Osteoblast (primary cell): ENCODE results near the gene XXYLT1. TPM values are rescaled to one million over a fixed set of nuclear protein-coding genes. Genes with fewer than 3 reads are reported as not detected.

Experiments
- DNase-seq: peaks from one replicate; pipeline ENCODE4 v3.0.0; 2011; ENCODE audit warnings: low spot score, mixed read lengths; ENCODE audit not compliant: insufficient read length; ENCODE audit errors: missing footprints
- H2AFZ ChIP-seq: 2 replicates; pipeline ENCODE4 v1.6.0; 2011; ENCODE audit warnings: mild to moderate bottlenecking, low read length
- H3K27ac ChIP-seq: 2 replicates; pipeline ENCODE4 v1.5.1; 2011; ENCODE audit warnings: mild to moderate bottlenecking, low read depth, low read length, moderate library complexity
- H3K27me3 ChIP-seq: 2 replicates; pipeline ENCODE4 v1.6.0; 2012; ENCODE audit warnings: mild to moderate bottlenecking, control low read depth, inconsistent platforms, low read length, moderate library complexity; ENCODE audit not compliant: insufficient read depth
- H3K36me3 ChIP-seq: 2 replicates; pipeline ENCODE4 v1.5.1; 2011; ENCODE audit warnings: mild to moderate bottlenecking, low read length, control low read depth, moderate library complexity; ENCODE audit not compliant: insufficient read depth
- H3K4me1 ChIP-seq: 2 replicates; pipeline ENCODE4 v1.5.1; 2011; ENCODE audit warnings: mild to moderate bottlenecking, low read length, control low read depth, moderate library complexity; ENCODE audit not compliant: insufficient read depth
- H3K4me2 ChIP-seq: 2 replicates; pipeline ENCODE4 v1.6.0; 2011; ENCODE audit warnings: mild to moderate bottlenecking, low read length; ENCODE audit not compliant: insufficient read depth
- H3K4me3 ChIP-seq: fragments of 200-600 bp; sonication (generic); 3 replicates; pipeline ENCODE4 v1.5.1; 2012; ENCODE audit warnings: mild to moderate bottlenecking, low read length, inconsistent platforms; ENCODE audit not compliant: insufficient read depth
- H3K79me2 ChIP-seq: 2 replicates; pipeline ENCODE4 v1.6.0; 2012; ENCODE audit warnings: mild to moderate bottlenecking, low read length, control low read depth, inconsistent platforms; ENCODE audit not compliant: insufficient read depth
- H3K9me3 ChIP-seq: 2 replicates; pipeline ENCODE4 v1.5.1; 2011; ENCODE audit warnings: low read depth, low read length, control low read depth
- H4K20me1 ChIP-seq: 2 replicates; pipeline ENCODE4 v1.6.0; 2012; ENCODE audit warnings: mild to moderate bottlenecking, low read length, control low read depth; ENCODE audit not compliant: insufficient read depth
- total RNA-seq: library from RNA; depleted of rRNA; stranded (reverse); fragments of >200 nt; gene quantifications from 2 replicates; pipeline ENCODE4 v1.2.3, GENCODE V29; 2012
- TF ChIP-seq, protein P1 (sequence below): IDR thresholded peaks from 2 replicates; pipeline ENCODE4 v1.5.1; 2011; ENCODE audit warnings: mild to moderate bottlenecking, low read depth, low read length, moderate library complexity; ENCODE audit errors: extremely low read depth

The XXYLT1 gene
- total RNA-seq, 1 donor, result 28.2 TPM

- H4K20me1 ChIP-seq, result no peaks in the 10 kb centered on the region
Measured at GRCh38 chr3:195082811-195083210, 188.1 kb downstream of the XXYLT1 start.

DNA sequence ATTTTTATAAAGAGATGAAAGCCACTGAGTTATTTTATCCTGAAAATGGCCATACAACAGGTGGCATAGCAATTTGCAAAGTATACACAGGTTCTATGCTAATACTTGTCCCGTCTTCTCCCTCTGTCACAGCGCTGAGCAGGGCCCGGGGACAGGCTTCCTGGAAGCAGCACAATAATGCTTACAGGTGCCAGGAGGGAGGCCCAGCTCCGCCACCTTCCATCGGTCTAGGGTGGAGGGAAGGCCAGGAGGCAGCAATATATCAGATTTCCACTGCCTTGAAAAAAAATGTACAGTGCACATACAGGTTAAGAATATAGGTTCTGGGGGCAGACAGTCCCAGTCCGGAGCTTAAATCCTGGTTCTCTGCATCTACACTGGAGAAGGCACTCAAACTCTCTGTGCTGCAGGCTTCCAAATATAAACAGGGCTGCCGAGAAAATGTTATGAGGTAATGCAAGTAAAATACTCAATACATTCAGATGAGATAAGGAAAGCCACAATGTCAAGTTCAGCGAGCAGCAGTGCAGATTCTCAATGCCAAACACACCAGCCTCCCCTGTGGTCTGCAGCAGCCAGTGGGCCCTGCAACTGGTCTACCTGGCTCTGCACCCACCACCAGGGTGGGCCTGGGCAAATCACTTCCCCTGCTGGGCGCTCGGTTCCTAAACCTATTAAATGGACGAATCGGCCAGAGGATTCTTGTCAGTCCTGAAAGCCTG, 189.6 kb downstream of the XXYLT1 start:
- no peak for DNase-seq
- peaks cover 3% of the 10 kb centered on the region for H4K20me1 ChIP-seq
- no peaks in the 10 kb centered on the region for H3K9me3 ChIP-seq
- no peak overlapping the region for H3K4me2 ChIP-seq
- no peak overlapping the region for H3K27ac ChIP-seq
- no peak overlapping the region for H3K4me3 ChIP-seq
- H3K27me3 ChIP-seq, result no peaks in the 10 kb centered on the region
- TF ChIP-seq, protein P1, sequence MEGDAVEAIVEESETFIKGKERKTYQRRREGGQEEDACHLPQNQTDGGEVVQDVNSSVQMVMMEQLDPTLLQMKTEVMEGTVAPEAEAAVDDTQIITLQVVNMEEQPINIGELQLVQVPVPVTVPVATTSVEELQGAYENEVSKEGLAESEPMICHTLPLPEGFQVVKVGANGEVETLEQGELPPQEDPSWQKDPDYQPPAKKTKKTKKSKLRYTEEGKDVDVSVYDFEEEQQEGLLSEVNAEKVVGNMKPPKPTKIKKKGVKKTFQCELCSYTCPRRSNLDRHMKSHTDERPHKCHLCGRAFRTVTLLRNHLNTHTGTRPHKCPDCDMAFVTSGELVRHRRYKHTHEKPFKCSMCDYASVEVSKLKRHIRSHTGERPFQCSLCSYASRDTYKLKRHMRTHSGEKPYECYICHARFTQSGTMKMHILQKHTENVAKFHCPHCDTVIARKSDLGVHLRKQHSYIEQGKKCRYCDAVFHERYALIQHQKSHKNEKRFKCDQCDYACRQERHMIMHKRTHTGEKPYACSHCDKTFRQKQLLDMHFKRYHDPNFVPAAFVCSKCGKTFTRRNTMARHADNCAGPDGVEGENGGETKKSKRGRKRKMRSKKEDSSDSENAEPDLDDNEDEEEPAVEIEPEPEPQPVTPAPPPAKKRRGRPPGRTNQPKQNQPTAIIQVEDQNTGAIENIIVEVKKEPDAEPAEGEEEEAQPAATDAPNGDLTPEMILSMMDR, result no peak
- H3K36me3 ChIP-seq, result no peaks in the 10 kb centered on the region
- no peak overlapping the region for H2AFZ ChIP-seq
- H3K4me1 ChIP-seq, result no peaks in the 10 kb centered on the region
- no peaks in the 10 kb centered on the region for H3K79me2 ChIP-seq

More at GRCh38 chr3:195082811-195083210, 188.1 kb downstream of the XXYLT1 start:
- DNase-seq, result no peak
- no peaks in the 10 kb centered on the region for H3K4me1 ChIP-seq
- no peak overlapping the region for H2AFZ ChIP-seq
- H3K4me3 ChIP-seq, result no peak overlapping the region
- TF ChIP-seq, protein P1, result no peak
- no peaks in the 10 kb centered on the region for H3K9me3 ChIP-seq
- no peaks in the 10 kb centered on the region for H3K36me3 ChIP-seq
- H3K79me2 ChIP-seq, result no peaks in the 10 kb centered on the region
- no peaks in the 10 kb centered on the region for H3K27me3 ChIP-seq
- H3K4me2 ChIP-seq, result no peak overlapping the region
- no peak overlapping the region for H3K27ac ChIP-seq

DNA sequence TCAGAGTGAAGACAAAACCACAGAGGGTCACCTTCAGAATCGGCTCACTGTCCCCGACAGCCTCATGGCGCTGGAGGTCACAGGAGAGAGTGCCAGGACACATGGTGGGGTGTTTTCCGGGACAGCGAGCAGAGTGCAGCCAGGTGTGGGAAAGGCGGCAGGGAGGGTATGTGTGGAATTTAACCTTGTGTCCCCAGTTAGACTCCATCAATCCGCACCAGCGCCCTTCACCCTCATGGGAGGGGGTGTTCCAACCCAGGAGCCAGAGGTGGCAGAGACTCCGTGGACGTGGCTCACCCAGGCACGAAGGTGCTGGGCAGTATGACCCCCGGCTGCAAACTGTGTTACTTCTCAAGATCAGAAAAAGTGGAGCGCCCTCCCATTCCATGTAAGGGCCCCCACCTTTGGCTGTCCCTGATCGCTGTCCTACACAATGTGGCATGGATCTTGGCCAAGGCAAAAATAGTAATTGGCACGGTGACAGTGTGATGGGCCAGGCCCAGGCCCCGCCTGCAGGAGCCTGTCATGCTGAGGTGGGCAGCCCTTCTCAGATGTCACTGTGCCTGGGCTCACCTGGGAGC, 190.3 kb downstream of the XXYLT1 start:
- H3K27me3 ChIP-seq, result no peaks in the 10 kb centered on the region
- H3K36me3 ChIP-seq, result no peaks in the 10 kb centered on the region
- no peaks in the 10 kb centered on the region for H3K9me3 ChIP-seq
- H3K4me2 ChIP-seq, result no peak overlapping the region
- no peak for DNase-seq
- TF ChIP-seq, protein P1, result no peak
- H3K27ac ChIP-seq, result no peak overlapping the region
- H3K4me3 ChIP-seq, result no peak overlapping the region
- H4K20me1 ChIP-seq, result peaks cover 5% of the 10 kb centered on the region
- no peak overlapping the region for H2AFZ ChIP-seq
- H3K79me2 ChIP-seq, result no peaks in the 10 kb centered on the region
- no peaks in the 10 kb centered on the region for H3K4me1 ChIP-seq

- H3K4me1 ChIP-seq, result no peaks in the 10 kb centered on the region
- no peaks in the 10 kb centered on the region for H3K36me3 ChIP-seq
- no peak overlapping the region for H3K4me2 ChIP-seq
- peaks cover 6% of the 10 kb centered on the region for H4K20me1 ChIP-seq
- H2AFZ ChIP-seq, result no peak overlapping the region
- TF ChIP-seq, protein P1, result no peak
- H3K27ac ChIP-seq, result no peak overlapping the region
- no peak overlapping the region for H3K4me3 ChIP-seq
- no peaks in the 10 kb centered on the region for H3K9me3 ChIP-seq
- no peaks in the 10 kb centered on the region for H3K27me3 ChIP-seq
- no peaks in the 10 kb centered on the region for H3K79me2 ChIP-seq
- no peak for DNase-seq
Measured at GRCh38 chr3:195080125-195080524, 190.8 kb downstream of the XXYLT1 start.
